Measurements from ENCODE around the gene TMEM176B. TPM values are rescaled to one million over a fixed set of nuclear protein-coding genes. Genes with fewer than 3 reads are reported as not detected.

Gene TMEM176B
- total RNA-seq, 1 experiment from 2014 or later, result 0.42 TPM

- H3K9me3 Mint-ChIP-seq (ENCODE audit: unreplicated experiment), result no peaks in the 10 kb centered on the region
- H3K27ac Mint-ChIP-seq (ENCODE audit: low read depth, unreplicated experiment), result no peak overlapping the region
- no peak overlapping the region for H3K4me3 Mint-ChIP-seq (ENCODE audit: unreplicated experiment)
- DNase-seq (ENCODE audit: unreplicated experiment), result no peak
- ChIA-PET CTCF (interaction anchor here (0.6 to 0.7 kb wide), 2 partner anchors 44 to 277 kb away, joined by 3 to 7 read pairs; no protein-coding TSS in a partner anchor), POLR2A (no interaction called here)
- no peaks in the 10 kb centered on the region for H3K4me1 Mint-ChIP-seq (ENCODE audit: insufficient read depth, unreplicated experiment)
- BruUV-seq (replicated peaks), result no TSS peak
- H3K36me3 Mint-ChIP-seq (ENCODE audit: insufficient read depth, unreplicated experiment), result no peaks in the 10 kb centered on the region
- TF ChIP-seq CTCF (IDR thresholded peaks at IDR 0.05; ENCODE audit: unreplicated experiment), result no peak
- H3K27me3 Mint-ChIP-seq (ENCODE audit: insufficient read depth, unreplicated experiment), result peaks cover 60% of the 10 kb centered on the region
- intact Hi-C loops (cut with micrococcal nuclease), result no loop called here
These were observed 31.7 kb upstream of the TMEM176B start for GRCh38 chr7:150831851-150832250.

GRCh38 chr7:150830937-150831336 is 30.8 kb upstream of the TMEM176B start:
- DNase-seq (ENCODE audit: unreplicated experiment), result no peak
- no peaks in the 10 kb centered on the region for H3K9me3 Mint-ChIP-seq (ENCODE audit: unreplicated experiment)
- no peaks in the 10 kb centered on the region for H3K4me1 Mint-ChIP-seq (ENCODE audit: insufficient read depth, unreplicated experiment)
- intact Hi-C loops (cut with micrococcal nuclease), result no loop called here
- no TSS peak for BruUV-seq (replicated peaks)
- no peak overlapping the region for H3K27ac Mint-ChIP-seq (ENCODE audit: low read depth, unreplicated experiment)
- POLR2A ChIA-PET, result no interaction called here
- no peaks in the 10 kb centered on the region for H3K36me3 Mint-ChIP-seq (ENCODE audit: insufficient read depth, unreplicated experiment)
- no peak overlapping the region for H3K4me3 Mint-ChIP-seq (ENCODE audit: unreplicated experiment)
- H3K27me3 Mint-ChIP-seq (ENCODE audit: insufficient read depth, unreplicated experiment), result peaks cover 60% of the 10 kb centered on the region
- CTCF ChIA-PET, result no interaction called here
- TF ChIP-seq CTCF (IDR thresholded peaks at IDR 0.05; ENCODE audit: unreplicated experiment), result no peak

GRCh38 chr7:150829426-150829825 is 29.3 kb upstream of the TMEM176B start:
- POLR2A ChIA-PET, result interaction anchor here (0.6 kb wide), 1 partner anchor 9 kb away, joined by 3 read pairs; no protein-coding TSS in a partner anchor
- intact Hi-C loops (cut with micrococcal nuclease), result no loop called here
- no peak for DNase-seq (ENCODE audit: unreplicated experiment)
- no peak overlapping the region for H3K27ac Mint-ChIP-seq (ENCODE audit: low read depth, unreplicated experiment)
- no peaks in the 10 kb centered on the region for H3K36me3 Mint-ChIP-seq (ENCODE audit: insufficient read depth, unreplicated experiment)
- no peaks in the 10 kb centered on the region for H3K9me3 Mint-ChIP-seq (ENCODE audit: unreplicated experiment)
- H3K27me3 Mint-ChIP-seq (ENCODE audit: insufficient read depth, unreplicated experiment), result peaks cover 61% of the 10 kb centered on the region
- no peak overlapping the region for H3K4me3 Mint-ChIP-seq (ENCODE audit: unreplicated experiment)
- no peak for TF ChIP-seq CTCF (IDR thresholded peaks at IDR 0.05; ENCODE audit: unreplicated experiment)
- CTCF ChIA-PET, result interaction anchor here (0.8 kb wide), 1 partner anchor 156 kb away, joined by 3 read pairs; no protein-coding TSS in a partner anchor
- no TSS peak for BruUV-seq (replicated peaks)
- H3K4me1 Mint-ChIP-seq (ENCODE audit: insufficient read depth, unreplicated experiment), result no peaks in the 10 kb centered on the region

- no peak for TF ChIP-seq CTCF (IDR thresholded peaks at IDR 0.05; ENCODE audit: unreplicated experiment)
- no peaks in the 10 kb centered on the region for H3K9me3 Mint-ChIP-seq (ENCODE audit: unreplicated experiment)
- CTCF ChIA-PET, result no interaction called here
- H3K27ac Mint-ChIP-seq (ENCODE audit: low read depth, unreplicated experiment), result no peak overlapping the region
- no peak for DNase-seq (ENCODE audit: unreplicated experiment)
- H3K4me1 Mint-ChIP-seq (ENCODE audit: insufficient read depth, unreplicated experiment), result no peaks in the 10 kb centered on the region
- no peaks in the 10 kb centered on the region for H3K36me3 Mint-ChIP-seq (ENCODE audit: insufficient read depth, unreplicated experiment)
- POLR2A ChIA-PET, result no interaction called here
- H3K27me3 Mint-ChIP-seq (ENCODE audit: insufficient read depth, unreplicated experiment), result peaks cover 51% of the 10 kb centered on the region
- no TSS peak for BruUV-seq (replicated peaks)
- intact Hi-C loops (cut with micrococcal nuclease), result no loop called here
- no peak overlapping the region for H3K4me3 Mint-ChIP-seq (ENCODE audit: unreplicated experiment)
These were observed 28.2 kb upstream of the TMEM176B start for GRCh38 chr7:150828384-150828783.

Data from MCF 10A (cell line).